Measurements from ENCODE around the gene MIGA2.
"Not testable (repeated sequence)": the region's sequence is repeated elsewhere in the genome, so short reads cannot be mapped to it uniquely, and the experiment has no call there.

MIGA2 gene

DNA sequence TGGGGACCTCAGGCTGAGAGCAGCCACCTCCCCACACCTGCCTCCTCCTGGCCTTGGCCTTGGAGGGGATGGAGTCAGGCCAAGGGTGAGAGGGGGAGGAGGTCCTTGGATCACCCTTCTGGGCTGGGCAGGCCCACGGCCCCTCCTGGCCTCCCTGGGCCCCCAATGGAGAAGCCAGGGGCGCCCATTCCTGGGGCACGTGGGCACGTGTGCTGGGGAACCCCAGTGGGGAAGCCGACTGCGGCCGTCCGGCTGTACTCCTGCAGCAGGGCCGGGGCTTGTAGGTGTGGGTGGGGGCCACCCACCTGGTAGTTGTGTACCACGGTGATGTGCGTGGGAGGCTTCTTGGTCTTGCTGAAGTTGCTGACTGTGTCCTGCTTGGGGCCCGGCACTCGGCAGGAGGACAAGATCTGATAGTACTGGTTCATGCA lies 65.7 kb downstream of the MIGA2 start:
- no peak for DNase-seq (ENCODE audit: low read depth)

DNA sequence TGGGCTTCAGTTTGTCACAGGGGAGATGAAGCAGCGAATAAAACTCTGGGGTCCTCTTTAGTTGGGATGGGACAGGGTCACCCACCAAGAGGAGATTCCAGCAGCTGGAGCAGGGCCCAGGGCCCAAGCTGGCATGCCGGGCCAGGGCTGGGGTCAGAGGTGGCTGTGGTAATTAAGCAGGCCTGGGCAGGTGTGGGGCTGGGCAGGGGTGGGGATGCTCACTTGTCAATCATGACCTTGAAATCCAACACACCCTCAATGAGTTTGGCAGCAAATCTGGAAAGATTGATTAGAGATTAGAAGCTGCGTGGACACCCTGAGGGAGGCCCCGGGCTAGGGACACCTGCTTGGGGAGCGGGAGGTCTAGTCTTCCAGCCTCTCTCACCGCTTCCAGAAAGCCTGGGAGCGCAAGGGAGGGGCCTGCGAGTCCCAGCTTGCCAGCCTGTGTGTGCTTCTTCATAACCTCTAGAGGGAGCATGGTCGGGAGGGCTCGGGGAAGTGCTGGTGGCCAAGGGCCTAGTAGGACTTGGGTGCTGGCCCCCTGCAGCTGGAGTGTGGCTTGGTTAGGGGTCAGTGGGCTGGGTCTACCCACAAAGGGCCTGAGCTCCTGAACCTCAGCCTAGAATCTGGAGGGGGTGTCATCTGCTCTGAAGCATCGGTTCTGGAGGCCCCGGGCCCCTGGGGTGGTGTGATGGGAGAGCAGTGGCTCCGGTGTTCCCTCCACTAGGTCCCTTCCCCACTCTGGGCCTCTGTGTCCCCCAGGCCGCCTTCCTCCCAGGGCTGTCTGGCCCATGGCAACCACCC lies 66.6 kb downstream of the MIGA2 start:
- DNase-seq (ENCODE audit: low read depth): peak; percentile 24

DNA sequence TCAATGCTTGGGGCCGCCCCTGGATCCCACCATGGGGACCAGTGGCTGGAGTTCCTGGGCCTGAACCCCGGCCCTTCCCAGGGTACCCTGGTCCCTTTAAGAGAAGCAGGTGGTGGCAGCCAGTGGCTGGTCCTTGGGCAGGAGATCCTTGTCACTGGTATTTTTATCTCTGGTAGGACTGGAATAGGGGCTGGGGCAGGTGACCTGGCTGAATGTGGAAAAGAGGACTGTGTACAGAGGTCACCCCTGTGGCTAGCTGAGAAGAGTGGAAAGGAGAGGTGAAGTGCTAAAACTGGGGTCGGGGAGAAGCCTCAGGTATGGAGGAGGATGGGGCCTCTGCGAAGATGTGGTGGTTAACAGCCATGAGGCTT lies 67.2 kb downstream of the MIGA2 start:
- no peak for DNase-seq (ENCODE audit: low read depth)

DNA sequence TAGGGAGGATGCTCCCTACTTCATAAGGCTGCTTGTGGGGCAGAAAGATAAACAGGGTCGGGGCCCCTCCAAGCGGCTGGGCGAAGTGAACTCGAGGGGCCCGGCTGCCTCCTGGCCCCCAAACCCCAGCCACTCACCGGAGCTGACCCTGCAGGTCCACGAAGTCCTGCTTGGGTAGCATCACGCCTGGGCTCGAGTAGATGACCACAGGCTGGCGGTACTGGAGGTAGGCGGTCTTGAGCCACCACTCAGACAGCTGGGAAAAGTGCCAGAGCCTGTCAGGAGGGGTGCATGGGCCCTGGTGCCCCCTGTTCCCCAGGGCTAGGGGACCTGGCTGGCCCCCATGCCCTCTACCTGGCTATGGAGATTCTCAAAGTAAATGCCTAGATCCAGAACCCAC lies 67.6 kb downstream of the MIGA2 start:
- no peak for DNase-seq (ENCODE audit: low read depth)

DNA sequence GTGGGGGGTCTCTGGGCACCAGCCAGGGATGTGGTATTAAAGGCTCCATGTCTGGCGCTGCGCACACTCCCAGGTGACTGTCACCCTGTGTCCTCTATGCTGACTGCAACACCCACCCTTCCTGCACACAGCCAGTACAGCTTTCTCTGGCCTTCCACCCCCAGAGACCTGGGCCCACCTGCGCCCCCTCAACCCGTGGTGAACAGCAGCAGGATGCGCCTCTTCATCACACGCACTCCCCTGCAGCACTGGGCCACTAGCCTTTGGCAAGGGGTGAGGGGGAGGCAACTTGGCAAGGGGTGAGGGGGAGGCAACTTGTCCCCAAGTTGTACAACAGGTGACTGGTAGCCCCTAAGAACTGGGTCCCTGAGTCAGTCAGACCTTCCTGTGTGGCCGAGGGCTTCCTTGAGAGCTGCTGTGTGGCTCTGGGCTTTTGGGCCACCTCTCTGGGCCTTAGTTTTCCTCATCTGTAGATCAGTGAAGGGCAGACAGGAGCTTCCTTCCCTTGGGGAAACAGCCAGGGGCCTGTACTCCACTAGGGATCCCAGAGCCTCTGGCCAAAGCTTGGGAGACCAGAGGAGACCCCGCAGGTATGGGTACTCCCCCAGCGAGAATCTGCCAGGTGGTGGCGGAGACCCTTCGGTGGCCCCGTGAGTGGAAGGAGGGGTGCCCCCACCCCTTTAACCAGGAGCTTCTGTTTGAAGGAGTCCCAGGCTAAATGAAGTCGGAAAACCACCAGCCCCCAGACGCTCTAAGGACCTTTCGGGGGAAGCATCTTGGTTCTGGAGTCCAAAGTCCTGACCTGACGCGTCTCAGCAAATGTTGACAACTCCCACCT lies 69.7 kb downstream of the MIGA2 start:
- no peak for DNase-seq (ENCODE audit: low read depth)

DNA sequence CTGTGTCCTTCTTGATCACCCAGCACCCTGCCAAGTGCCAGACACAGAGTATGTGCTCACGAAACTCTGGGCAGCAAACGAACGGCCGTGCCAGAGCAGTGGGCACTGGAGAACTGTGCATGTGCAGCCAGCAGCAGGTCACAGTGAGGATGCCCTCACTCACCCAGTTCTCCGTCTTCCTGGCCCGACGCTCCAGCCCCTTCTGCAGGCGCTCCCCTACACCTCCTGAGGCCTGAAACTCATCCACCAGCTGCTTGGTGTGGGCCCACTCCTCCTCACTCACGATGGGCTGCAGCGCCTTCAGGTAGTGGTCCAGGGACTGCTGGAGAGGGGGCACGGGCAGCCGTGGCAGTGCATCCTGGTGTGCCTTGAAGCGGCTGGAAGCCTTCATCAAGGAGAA lies 71.2 kb downstream of the MIGA2 start:
- no peak for DNase-seq (ENCODE audit: low read depth)

DNA sequence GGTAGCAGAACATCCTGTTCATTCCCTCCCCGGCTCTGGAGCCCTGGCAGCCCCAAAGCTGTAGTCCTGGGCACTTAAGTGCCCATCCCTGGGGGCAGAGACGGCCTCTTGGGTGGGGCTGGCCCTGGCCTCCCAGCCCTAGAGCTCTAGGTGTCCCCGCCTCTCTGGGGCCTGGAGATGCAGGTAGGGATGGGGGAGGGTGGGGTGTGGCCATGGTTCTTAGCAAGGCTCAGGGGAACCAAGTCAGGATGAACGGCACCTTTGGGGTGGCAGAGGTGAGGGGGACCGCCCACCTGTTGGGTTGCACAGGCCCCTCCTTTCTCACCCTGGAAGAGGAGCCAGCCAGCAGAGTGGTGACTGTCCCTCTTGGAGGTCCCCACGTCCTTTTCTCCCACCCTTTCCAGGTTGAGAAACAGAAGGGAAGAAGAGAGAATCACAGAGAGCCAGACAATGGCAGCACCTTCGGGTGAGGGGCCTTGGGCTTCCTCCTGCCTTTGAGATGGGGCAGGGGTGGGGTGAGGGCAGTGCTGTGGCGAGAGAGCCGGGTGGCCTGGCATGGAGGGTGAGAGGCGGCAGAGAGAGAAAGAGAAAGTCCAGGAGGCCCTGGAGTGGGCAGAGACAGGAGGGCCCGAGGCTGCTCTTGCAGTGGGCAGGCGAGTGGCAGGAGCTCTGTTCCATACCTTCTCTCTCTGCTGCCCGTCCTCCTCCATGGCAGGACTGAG lies 71.8 kb downstream of the MIGA2 start:
- DNase-seq (ENCODE audit: low read depth): no peak

DNA sequence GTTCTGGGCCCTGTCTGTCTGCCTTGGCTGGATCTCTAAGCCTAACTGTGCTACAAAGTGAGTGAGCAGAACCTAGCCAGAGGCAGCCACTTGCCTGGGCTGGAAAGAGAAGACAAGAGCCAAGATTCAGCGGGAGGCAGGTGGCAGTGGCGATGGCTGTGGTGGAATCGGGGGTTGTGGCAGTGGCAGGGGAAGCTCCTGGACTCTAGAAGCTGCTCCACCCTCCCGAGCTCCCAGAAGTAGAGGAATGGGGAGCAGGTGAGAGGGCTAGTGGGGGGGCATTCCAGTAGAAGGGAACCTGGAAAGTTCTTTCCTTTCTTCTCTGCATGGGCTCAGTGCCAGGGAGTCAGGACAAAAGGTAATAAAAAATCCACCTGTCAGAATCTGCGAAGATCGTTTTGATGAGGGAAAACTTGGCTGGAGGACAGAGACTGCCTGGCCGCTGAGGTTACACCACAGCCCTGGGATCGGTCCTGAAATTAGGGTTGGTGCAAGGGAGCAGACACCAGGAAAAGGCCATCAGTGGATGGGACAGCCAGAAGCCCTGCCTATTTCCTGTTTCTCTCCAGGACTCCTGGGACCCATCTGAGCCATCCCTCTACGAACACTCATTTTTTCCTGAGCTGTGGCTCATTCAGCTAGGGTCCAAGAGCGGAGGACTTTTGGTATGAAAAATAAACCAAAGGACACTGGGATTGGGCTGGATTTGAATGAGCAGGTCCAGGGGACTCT lies 72.5 kb downstream of the MIGA2 start:
- no peak for DNase-seq (ENCODE audit: low read depth)

DNA sequence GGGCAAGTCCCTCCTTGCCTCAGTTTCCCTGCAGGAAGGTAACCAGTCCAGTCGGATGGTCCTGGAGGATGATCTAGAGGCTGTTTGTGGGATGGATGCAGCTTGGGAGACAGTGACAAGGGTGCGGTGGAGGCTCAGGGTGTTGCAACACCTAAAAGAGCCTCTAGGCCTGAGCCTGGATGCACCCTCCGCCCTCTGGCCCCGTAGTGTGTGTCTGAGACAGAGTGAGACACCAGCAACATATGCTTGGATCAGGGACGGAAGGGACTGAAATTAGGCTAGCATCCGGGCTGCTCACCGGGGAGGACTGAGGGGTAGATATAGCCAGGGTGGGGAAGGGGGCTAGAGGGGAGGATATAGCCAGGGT lies 73.1 kb downstream of the MIGA2 start:
- DNase-seq (ENCODE audit: low read depth): no peak

DNA sequence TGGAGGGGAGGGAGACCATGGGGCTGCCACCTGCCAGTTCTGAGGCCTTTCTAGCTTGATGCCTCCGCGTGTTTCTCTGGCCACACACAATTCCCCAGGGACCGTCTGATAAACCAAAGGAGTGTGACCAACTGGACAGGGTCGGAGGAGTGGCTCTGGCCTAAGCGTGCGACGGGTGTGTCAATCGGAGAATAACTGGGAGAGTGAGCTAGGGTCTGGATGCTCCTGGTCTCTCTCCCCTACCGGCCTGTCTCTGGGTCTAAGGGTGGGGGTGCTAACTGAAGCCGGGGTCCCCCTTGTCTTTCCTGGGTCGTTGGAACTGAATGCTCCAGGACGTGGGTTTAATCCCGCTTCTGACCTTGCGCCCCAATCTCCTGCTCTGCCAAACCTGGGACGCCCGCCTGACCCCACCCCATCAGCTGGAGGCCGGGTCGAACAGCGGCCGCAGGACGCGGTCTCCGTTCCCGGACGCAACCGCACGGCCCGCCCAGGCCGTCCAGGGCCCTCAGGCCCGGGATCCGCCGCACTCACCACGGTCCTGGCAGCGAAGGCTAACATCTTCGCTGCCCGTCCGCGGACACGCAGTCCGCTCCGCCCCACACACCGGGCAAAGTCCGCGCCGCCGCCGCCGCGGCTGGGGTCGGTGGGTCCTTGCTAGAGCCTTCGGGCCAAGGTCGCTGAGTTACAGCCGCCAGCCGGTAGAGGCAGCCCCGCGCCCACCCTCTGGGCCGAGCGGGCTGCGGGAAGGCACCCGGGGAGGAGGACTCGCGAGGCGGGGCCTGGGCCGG lies 73.7 kb downstream of the MIGA2 start:
- DNase-seq (ENCODE audit: low read depth): no peak

DNA sequence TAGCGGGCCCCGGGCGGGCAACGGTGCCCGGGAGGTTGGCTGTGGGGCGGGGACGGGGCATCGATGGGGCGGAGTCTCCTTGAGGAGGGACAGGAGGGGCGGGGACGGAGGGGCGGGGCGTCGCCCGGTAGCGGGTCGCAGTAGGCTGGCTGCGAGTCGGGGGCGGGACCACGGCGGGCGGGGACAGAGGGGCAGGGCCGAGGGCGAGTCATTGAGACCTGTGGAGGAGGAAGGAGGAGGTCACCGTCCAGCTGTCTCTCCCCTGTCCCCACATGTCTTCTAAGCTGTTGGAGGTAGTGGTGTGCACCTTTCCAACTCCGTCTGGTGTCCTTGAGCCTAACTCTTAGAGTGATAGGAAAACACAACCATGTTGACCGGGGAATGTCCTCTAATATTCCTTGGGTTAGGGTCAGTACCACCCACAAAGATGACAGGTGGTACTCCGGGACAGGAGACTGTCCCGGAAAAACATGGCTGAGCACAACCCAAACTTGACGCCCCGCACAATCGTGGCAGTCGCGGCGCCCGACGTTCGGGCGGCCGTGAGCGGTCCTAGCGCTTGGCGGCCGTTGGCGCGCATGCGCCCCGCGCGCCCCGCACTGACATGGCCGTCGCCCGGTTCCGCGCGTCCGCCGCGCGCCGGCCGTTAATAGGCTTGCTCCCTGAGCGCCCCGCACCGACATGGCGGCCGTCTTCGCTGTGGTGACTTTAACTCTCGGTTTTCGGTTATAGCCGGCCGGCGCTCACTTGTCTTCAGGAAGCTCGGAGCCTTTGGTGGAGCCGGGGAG lies 74.5 kb downstream of the MIGA2 start, which contains the start of the genes CRAT and PTPA:
CRAT (minus strand) TSS at position 54 of the 788 bp plus-strand sequence. CDS start 284 bp downstream, outside the sequence.
PTPA (plus strand) TSS at position 676 of the 788 bp plus-strand sequence. CDS start 186 bp downstream, outside the sequence.
- DNase-seq (ENCODE audit: low read depth): peak; percentile 88

DNA sequence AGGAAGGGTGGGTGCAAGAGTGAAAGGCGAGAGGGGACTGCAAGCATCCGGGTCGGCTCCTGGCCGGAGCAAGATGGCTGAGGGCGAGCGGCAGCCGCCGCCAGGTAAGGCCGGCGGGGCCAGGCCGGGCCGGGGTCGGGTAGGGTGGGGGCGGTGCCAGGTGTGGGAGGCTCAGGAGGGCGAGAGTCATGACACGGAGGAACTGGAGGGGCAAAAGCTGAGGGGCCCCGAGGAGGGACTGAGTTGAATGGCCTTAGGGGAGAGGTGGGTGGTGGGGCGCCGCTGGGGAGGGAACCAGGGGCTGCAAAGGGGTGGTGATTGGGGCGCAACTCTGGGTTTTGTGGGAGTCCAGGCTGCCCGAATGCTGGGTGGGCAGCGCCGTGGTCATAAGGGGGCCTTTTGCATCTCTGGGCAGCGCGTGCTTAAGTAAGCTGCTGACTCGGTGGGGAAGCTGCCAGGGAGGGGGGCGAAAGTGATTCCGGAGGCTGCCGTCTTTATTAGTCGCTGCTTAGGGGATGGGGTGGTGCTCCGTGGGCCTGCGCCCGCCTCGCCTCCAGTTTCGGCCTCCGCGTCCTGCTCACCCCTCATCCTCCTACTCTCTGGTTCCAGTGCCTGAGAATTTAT lies 75.2 kb downstream of the MIGA2 start:
- DNase-seq (ENCODE audit: low read depth): peak; percentile 48

DNA sequence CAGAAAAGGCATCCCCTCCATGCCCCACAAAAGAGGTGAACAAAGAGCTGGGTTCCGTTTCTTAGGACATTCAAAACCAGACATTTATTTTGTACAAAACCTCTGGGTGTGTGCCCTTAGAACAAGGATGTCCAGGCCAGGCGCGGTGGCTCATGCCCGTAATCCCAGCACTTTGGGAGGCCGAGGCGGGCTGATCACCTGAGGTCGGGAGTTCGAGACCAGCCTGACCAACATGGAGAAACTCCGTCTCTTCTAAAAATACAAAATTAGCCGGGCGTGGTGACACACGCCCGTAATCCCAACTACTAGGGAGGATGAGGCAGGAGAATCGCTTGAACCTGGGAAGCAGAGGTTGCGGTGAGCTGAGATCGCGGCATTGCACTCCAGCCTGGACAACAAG lies 76.1 kb downstream of the MIGA2 start:
- not testable (repeated sequence) for DNase-seq (ENCODE audit: low read depth)

DNA sequence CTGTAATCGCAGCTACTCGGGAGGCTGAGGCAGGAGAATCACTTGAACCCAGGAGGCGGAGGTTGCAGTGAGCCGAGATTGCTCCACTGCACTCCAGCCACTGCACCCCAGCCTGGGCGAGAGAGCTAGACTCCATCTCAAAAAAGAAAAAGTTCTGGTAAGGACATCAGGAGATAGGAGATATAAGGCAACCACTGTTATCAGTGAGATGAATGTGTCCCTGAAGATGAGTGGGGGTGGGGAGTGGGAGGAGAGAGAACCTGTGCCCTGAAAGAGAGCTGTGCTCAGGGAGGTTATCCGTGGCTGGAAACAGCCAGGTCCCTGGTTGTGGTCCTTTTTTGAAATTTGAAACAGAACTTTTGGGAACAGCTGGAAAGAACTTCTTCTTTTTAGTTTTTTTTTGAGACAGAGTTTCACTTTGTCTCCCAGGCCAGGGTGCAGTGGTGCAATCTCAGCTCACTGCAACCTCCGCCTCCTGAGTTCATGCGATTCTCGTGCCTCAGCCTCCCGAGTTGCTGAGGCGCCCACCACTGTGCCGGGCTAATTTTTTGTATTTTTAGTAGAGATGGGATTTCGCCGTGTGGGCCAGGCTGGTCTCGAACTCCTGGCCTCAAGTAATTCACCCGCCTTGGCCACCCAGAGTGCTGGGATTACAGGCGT lies 77.3 kb downstream of the MIGA2 start:
- no peak for DNase-seq (ENCODE audit: low read depth)

DNA sequence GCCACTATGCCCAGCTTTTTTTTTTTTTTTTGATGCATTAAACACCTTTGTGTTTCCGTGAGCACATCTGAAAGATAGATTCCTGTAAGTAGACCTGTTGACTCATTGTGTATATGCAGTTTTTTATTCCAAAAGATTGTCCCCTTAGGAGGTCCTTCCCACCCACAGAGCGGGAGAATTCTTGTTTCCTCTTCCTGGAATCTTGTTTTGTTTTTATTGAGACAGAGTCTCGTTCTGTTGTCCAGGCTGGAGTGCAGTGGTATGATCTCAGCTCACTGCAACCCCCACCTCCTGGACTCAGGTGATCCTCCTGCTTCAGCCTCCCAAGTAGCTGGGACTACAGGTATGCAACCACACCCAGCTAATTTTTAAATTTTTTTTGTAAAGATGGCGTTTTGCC lies 82.4 kb downstream of the MIGA2 start:
- no peak for DNase-seq (ENCODE audit: low read depth)

DNA sequence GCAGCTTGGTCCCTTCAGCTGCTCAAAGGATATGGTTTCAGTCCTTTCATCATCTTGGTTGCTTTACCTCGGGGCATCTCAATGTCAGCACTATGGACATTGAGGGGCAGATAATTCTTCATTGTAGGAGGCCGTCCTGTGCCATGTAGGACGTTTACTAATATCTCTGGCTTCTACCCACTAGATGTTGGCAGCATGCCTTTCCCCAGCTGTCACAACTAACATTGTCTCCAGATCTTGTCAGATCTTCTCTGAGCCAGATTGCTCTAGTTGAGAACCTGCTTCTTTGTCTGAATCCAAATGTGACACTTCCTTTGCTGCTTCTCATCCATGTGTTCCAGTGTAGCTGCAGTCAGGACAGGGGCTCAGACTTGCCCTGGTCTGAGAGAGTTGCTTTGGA lies 85.1 kb downstream of the MIGA2 start:
- DNase-seq (ENCODE audit: low read depth): no peak
